H1 (cell line): Measurements from ENCODE around the gene IFNB1. TPM values are rescaled to one million over a fixed set of nuclear protein-coding genes. Genes with fewer than 3 reads are reported as not detected.

Experiments
- BACH1 ChIP-seq: IDR thresholded peaks from 2 replicates; pipeline ENCODE4 v1.6.1; 2012; ENCODE audit warnings: low read length, improper control_type of control experiment
- EP300 ChIP-seq, 2 experiments: IDR thresholded peaks; 1 replicate in 1 of 2; 2 replicates in 1 of 2; pipeline ENCODE4 v1.6.1; 2011 to 2012; ENCODE audit warnings: low read depth in 2 of 2, low read length in 2 of 2, mild to moderate bottlenecking in 2 of 2, borderline replicate concordance in 1 of 2, inconsistent platforms in 1 of 2, moderate library complexity in 1 of 2
- EZH2 ChIP-seq: fragments of 200-600 bp; sonication (generic); IDR thresholded peaks from 2 replicates; pipeline ENCODE4 v1.7.1; 2012; ENCODE audit warnings: low read depth, mild to moderate bottlenecking, moderate library complexity, low read length, inconsistent platforms; ENCODE audit not compliant: severe bottlenecking
- GABPA ChIP-seq: IDR thresholded peaks from 2 replicates; pipeline ENCODE4 v1.6.1; 2011; ENCODE audit warnings: mild to moderate bottlenecking, low read length, moderate library complexity, borderline replicate concordance; ENCODE audit not compliant: insufficient read depth
- POLR2A ChIP-seq, 2 experiments: IDR thresholded peaks; 1 replicate in 1 of 2; 2 replicates in 1 of 2; pipeline ENCODE4 v1.6.1; 2011; ENCODE audit warnings: low read depth in 2 of 2, low read length in 2 of 2, mild to moderate bottlenecking in 2 of 2; ENCODE audit errors: control extremely low read depth in 1 of 2
- RAD21 ChIP-seq, 2 experiments: IDR thresholded peaks in 1 of 2; conservative IDR thresholded peaks in 1 of 2; 2 replicates each; pipeline ENCODE4 v1.6.1; 2011; ENCODE audit warnings: low read depth in 2 of 2, low read length in 2 of 2, improper control_type of control experiment in 1 of 2, inconsistent platforms in 1 of 2, mild to moderate bottlenecking in 1 of 2, moderate library complexity in 1 of 2
- SAP30 ChIP-seq: fragments of 300-600 bp; sonication (generic); IDR thresholded peaks from 2 replicates; pipeline ENCODE4 v1.7.1; 2012; ENCODE audit warnings: low read length, moderate library complexity, mild to moderate bottlenecking, inconsistent platforms; ENCODE audit not compliant: insufficient read depth, insufficient replicate concordance
- SRF ChIP-seq: IDR thresholded peaks from 2 replicates; pipeline ENCODE4 v1.6.1; 2011; ENCODE audit warnings: mild to moderate bottlenecking, low read depth, low read length, moderate library complexity
- TAF7 ChIP-seq: optimal IDR thresholded peaks from 2 replicates; pipeline ENCODE3; 2011; ENCODE audit warnings: low read depth, mild to moderate bottlenecking, inconsistent platforms, low read length, moderate library complexity, borderline replicate concordance
- polyA plus RNA-seq, 7 experiments: library from polyadenylated mRNA; depleted of rRNA in 3 of 7; stranded (reverse) in 5 of 7; unstranded in 2 of 7; fragments of >200 nt in 5 of 7; fragments of 200-250 nt in 2 of 7; gene quantifications; 1 replicate in 5 of 7; 2 replicates in 1 of 7; 4 replicates in 1 of 7; pipeline versions ENCODE4 v1.2.1 to v1.2.3, GENCODE V29; 2011 to 2013; ENCODE audit warnings: missing spikeins in 2 of 7, mixed read lengths in 2 of 7
- total RNA-seq: library from RNA; stranded (reverse); fragmentation: NEBNext Ultra II Directional; extraction: Animal tissue kit (Norgen Biotek cat#: 25700); gene quantifications from 2 replicates; pipeline ENCODE4 v1.2.1, GENCODE V29; 2021
- TF ChIP-seq, protein P1 (sequence below): fragments of 300-600 bp; sonication (generic); IDR thresholded peaks from 2 replicates; pipeline ENCODE4 v1.7.1; 2012; ENCODE audit warnings: low read length, moderate library complexity, mild to moderate bottlenecking, inconsistent platforms; ENCODE audit not compliant: insufficient replicate concordance

IFNB1 gene
- total and polyA plus RNA-seq, 2 of the 8 experiments (the other 6 are each of a cell fraction or from before 2014, with no cell fraction given): not detected

DNA sequence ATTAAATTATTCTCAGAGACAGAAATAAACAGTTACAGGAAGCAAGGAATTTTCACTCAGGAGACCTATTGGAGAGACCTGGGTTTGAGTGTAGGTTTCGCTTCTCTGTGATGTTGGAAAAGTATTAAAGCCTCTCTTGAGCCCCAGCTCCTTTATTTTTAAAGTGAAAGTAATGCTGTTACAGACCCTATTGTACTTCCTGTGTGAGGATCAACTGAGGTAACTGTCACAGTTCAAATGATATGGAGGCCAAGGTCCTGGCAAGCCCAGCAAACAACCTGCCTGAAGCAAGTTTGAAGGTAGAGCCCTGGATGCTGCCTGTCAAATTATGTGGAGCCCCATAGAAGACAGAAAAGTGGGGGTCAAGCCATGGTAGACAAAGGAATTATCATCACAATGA lies 38.4 kb downstream of the IFNB1 start (continued):
- TF ChIP-seq, protein P1, sequence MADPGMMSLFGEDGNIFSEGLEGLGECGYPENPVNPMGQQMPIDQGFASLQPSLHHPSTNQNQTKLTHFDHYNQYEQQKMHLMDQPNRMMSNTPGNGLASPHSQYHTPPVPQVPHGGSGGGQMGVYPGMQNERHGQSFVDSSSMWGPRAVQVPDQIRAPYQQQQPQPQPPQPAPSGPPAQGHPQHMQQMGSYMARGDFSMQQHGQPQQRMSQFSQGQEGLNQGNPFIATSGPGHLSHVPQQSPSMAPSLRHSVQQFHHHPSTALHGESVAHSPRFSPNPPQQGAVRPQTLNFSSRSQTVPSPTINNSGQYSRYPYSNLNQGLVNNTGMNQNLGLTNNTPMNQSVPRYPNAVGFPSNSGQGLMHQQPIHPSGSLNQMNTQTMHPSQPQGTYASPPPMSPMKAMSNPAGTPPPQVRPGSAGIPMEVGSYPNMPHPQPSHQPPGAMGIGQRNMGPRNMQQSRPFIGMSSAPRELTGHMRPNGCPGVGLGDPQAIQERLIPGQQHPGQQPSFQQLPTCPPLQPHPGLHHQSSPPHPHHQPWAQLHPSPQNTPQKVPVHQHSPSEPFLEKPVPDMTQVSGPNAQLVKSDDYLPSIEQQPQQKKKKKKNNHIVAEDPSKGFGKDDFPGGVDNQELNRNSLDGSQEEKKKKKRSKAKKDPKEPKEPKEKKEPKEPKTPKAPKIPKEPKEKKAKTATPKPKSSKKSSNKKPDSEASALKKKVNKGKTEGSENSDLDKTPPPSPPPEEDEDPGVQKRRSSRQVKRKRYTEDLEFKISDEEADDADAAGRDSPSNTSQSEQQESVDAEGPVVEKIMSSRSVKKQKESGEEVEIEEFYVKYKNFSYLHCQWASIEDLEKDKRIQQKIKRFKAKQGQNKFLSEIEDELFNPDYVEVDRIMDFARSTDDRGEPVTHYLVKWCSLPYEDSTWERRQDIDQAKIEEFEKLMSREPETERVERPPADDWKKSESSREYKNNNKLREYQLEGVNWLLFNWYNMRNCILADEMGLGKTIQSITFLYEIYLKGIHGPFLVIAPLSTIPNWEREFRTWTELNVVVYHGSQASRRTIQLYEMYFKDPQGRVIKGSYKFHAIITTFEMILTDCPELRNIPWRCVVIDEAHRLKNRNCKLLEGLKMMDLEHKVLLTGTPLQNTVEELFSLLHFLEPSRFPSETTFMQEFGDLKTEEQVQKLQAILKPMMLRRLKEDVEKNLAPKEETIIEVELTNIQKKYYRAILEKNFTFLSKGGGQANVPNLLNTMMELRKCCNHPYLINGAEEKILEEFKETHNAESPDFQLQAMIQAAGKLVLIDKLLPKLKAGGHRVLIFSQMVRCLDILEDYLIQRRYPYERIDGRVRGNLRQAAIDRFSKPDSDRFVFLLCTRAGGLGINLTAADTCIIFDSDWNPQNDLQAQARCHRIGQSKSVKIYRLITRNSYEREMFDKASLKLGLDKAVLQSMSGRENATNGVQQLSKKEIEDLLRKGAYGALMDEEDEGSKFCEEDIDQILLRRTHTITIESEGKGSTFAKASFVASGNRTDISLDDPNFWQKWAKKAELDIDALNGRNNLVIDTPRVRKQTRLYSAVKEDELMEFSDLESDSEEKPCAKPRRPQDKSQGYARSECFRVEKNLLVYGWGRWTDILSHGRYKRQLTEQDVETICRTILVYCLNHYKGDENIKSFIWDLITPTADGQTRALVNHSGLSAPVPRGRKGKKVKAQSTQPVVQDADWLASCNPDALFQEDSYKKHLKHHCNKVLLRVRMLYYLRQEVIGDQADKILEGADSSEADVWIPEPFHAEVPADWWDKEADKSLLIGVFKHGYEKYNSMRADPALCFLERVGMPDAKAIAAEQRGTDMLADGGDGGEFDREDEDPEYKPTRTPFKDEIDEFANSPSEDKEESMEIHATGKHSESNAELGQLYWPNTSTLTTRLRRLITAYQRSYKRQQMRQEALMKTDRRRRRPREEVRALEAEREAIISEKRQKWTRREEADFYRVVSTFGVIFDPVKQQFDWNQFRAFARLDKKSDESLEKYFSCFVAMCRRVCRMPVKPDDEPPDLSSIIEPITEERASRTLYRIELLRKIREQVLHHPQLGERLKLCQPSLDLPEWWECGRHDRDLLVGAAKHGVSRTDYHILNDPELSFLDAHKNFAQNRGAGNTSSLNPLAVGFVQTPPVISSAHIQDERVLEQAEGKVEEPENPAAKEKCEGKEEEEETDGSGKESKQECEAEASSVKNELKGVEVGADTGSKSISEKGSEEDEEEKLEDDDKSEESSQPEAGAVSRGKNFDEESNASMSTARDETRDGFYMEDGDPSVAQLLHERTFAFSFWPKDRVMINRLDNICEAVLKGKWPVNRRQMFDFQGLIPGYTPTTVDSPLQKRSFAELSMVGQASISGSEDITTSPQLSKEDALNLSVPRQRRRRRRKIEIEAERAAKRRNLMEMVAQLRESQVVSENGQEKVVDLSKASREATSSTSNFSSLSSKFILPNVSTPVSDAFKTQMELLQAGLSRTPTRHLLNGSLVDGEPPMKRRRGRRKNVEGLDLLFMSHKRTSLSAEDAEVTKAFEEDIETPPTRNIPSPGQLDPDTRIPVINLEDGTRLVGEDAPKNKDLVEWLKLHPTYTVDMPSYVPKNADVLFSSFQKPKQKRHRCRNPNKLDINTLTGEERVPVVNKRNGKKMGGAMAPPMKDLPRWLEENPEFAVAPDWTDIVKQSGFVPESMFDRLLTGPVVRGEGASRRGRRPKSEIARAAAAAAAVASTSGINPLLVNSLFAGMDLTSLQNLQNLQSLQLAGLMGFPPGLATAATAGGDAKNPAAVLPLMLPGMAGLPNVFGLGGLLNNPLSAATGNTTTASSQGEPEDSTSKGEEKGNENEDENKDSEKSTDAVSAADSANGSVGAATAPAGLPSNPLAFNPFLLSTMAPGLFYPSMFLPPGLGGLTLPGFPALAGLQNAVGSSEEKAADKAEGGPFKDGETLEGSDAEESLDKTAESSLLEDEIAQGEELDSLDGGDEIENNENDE: no peak
- TF ChIP-seq TAF7 (no peak), SRF (no peak), GABPA (no peak), BACH1 (no peak), SAP30 (no peak), EP300 (IDR thresholded peaks at IDR 0.05; ENCODE audit: borderline replicate concordance in 1 of 2, low read depth in 2 of 2, low read length in 2 of 2) (no peak), POLR2A (IDR thresholded peaks at IDR 0.05; ENCODE audit: control extremely low read depth in 1 of 2, low read depth in 2 of 2, low read length in 2 of 2) (no peak), RAD21 (IDR thresholded peaks at IDR 0.05 in 1 of 2, conservative IDR thresholded peaks at IDR 0.05 in 1 of 2; ENCODE audit: low read depth in 2 of 2, low read length in 2 of 2) (no peak), EZH2 (no peak)
